ENCODE data around the gene TREML1.
A peak's percentile ranks its signal among the peaks of the same experiment; 100 is the strongest.
"Not testable (repeated sequence)": the region's sequence is repeated elsewhere in the genome, so short reads cannot be mapped to it uniquely, and the experiment has no call there.

The TREML1 gene, protein sequence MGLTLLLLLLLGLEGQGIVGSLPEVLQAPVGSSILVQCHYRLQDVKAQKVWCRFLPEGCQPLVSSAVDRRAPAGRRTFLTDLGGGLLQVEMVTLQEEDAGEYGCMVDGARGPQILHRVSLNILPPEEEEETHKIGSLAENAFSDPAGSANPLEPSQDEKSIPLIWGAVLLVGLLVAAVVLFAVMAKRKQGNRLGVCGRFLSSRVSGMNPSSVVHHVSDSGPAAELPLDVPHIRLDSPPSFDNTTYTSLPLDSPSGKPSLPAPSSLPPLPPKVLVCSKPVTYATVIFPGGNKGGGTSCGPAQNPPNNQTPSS

DNA sequence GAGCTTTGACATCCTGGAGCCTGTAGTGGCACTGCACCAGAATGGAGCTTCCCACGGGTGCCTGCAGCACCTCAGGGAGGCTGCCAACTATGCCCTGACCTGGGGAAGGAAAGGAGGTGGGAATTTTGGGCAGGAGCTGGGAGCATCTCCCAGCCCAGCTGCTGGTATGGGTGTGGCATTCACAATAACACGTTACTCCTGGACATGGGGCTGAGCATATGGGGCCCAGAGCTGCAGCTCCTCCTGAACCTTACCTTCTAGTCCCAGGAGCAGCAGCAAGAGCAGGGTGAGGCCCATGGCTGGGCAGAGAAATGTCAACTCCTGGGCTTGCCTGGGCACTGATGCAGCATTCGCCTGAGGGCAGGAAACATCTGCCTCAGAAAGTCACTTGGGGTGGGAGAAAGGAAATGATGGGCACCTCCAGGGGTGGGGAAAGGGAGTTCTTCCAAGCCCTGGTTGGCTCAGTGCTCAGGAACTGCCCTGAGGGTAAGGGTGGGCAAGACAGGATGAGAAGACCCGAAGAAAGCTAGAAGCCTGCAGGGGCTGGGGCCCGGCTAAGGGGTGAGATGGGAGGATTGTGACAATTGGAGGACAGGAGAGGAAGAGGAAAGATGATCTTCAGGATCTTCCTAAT is at the start of gene TREML1:
Gene TREML1, minus strand, starts transcription at position 356 of the 634 bp plus-strand sequence. Its CDS starts 59 bp downstream, at position 297.
- no peak for DNase-seq (ENCODE audit: low read depth)

DNA sequence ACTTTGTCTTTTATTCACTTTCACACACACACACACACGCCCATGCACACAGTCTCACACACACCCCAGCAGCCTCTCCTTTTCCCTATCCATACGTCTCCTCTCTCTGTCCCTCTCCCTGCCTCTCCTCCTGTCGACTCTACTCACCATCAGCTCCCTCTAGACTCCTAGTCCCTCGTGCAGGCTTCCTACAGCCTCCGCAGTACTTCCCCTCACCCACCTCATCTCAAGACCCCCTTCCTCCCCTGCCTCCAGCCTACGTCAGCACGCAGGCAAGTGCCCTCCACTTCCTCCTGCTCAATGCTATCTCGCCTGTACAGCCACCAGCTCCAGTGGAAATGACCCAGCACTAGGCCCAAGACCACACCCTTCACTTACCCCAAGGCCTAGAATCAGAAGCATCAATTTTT is 47.6 kb upstream of the TREML1 start:
- DNase-seq (ENCODE audit: low read depth), result no peak

DNA sequence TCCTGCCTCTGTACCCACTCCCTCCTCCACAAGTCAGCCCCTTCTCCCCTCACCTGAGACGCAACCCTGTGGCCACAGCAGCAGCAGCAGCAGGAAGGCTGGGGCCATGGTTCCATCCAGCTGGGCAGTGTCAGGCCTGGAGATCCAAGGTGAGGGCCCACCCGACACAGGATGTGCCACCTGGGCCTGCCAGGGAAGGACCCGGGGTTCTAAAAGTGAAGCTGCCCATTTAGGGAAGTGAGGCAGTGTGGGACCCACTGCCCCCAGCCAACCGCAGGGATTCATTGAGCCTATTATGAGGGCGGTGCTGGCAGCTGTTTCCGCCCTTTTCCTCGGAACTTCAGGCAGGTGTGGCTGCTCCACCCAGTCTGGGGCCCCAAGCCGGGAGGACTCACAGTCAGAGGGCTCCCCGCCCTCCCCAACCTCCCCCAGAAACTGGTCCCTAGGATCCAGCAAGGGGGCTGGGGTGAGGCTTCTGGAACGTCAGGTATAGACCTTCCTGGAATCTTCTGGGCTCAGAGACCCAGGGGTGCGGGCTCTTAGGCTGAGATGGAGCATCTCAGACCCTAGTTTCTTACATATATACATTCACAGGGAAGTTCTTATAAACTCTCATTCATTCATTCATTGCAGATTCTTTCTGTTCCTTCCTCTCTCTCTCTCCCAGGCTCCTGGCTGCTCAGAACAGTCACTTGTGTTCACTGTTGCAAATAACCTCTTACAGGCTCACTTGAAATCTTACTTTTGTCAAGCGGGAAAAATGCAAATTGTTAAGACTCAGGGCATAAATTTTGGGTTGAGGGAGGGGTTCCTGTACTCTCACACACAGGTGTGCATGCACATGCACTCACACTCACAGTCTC is 47.0 kb upstream of the TREML1 start, which contains the start of gene TREML2:
Gene TREML2, minus strand, starts transcription at position 249 of the 863 bp plus-strand sequence. Its CDS starts 141 bp downstream, at position 108.
- no peak for DNase-seq (ENCODE audit: low read depth)

DNA sequence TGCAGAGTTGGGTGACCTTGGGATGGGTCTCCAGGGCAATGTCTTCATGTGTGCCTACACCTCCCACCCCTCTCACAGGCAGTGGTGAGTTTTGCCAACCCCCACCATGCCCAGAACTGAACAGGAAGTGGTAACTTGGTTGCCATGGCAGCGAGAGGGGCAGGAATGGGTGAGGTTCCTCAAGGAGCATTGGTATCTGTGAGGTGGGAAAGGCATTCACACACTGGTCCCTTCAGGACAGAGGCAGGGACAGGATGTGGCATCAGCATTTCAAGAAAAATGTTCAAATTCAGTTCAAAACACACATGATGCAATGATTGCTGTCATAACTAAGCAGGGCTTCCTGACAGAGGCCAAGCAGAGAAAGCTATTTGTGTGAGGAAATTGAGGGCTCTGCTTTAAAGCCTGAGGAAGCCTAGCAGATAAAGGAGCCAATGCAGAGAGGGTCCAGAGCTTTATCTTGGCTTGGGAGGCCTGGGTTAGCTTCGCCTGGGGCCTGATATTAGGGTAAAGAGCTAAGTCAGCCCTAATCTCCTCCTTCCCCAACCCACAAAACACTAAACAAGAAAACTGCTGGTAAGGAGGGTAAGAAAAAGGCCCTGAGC is 46.3 kb upstream of the TREML1 start:
- peak; percentile 7 for DNase-seq (ENCODE audit: low read depth)

DNA sequence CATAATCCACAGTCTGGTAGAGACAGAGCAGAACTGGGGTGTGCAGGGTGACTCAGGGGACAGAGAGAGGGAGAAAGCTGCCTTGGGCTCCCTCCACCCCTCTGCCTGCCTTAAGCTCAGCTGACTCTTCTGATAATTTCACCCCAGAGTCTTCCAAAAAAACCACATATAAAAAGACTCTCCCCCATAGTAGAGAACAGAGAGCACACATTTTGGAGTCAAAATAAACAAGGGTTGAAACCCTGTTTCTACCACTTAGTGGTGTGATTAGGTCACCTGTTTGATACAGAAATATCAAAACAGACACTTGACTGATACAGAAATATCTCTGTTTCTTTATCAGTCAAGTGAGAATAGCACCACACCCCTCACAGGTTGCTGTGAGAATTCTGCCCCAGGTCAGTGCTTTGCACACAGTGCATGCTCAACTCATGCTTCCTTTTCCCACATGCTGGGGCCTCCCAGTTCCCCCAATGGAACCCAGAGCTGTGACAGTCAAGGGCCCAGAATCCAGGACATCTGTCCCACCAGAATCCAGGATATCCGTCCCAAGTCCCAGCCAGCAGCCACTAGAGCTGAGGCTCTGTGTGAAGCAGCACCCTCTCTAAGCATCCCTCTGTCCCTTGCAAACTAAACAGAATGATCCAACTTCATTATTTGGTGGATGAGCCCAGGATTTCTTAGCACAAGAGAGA is 45.6 kb upstream of the TREML1 start:
- DNase-seq (ENCODE audit: low read depth), result no peak

DNA sequence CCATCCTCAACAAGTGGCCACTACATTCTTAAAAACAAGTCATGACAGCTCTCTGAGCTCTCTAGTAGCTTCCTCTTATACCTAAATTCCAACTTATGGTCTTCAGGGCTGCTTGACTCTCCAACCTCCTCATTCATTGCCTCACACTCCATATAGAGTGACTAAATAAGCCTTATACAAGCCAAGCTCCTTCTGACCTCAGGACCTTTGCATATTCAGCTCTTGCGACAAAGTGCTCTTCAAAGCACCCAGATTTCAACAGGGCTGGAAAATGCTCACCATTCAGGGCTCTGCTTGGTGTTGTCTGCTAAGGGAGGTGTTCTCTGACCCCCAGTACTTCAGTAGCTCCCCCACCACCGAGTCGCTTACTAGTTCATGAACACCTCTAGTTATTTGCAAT is 43.1 kb upstream of the TREML1 start:
- no peak for DNase-seq (ENCODE audit: low read depth)

DNA sequence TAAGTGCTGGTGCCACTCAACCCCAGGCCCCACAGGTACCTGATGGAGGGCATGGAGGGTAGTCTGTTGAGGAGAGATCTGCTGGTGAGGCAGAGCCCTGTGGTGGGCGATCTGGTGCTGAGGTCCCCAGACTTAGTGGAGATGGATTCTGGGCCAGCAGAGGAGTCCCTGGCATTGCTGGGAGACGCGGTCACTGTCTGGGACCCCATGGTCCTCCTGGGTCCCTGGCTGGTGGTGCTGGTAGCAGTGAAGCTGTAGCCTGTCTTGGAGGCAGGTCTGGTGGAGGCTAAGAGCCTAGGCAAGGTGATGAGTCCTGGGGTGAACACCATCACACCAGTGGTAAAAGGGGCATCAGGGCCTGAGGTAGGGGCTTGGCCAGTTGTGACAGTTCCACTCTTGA is 40.2 kb upstream of the TREML1 start:
- DNase-seq (ENCODE audit: low read depth), result no peak

DNA sequence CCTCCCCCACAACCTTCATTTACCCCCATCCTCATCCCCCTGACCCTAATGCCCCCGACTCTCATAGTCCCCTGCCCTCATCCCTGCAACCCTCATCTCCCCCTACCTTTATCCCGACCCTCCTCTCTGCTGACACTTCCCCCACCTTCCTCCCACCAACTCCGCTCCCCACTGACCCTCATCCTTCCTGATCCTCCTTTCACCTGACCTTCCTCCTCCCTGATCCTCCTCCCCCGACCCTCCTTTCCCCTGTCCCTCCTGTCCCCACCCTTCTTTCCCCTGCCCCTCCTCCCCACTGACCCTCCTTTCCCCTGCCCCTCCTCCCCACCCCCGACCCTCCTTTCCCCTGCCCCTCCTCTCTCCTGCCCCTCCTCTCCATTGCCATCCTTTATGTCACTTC is 39.7 kb upstream of the TREML1 start:
- DNase-seq (ENCODE audit: low read depth), result no peak

DNA sequence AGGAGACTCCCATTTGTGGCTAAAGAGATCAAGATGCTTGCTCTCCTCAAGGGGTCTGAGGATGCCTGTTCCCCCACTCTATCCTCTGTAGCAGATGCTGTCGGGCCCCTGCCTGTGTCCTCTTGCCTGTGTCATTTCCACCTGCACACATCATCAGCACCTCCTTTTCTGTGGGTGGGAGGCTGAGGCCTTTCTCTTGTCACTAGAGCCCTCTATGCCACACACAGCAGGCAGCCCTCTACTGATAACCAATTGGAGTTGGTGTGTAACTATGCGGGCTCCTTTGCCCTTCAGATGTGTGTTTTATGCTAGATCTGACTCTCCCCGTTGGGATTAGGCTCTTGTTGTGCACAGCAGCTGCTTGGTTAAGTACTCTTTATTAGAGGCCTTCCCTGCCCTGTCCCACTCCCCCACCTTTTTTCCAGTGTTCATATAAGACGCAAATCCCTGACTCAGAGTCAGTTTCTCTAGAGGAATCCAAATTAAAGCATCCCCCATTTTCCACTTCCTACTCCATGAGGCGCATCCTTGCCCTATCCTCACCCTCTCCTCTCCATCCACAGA is 39.1 kb upstream of the TREML1 start:
- no peak for DNase-seq (ENCODE audit: low read depth)

DNA sequence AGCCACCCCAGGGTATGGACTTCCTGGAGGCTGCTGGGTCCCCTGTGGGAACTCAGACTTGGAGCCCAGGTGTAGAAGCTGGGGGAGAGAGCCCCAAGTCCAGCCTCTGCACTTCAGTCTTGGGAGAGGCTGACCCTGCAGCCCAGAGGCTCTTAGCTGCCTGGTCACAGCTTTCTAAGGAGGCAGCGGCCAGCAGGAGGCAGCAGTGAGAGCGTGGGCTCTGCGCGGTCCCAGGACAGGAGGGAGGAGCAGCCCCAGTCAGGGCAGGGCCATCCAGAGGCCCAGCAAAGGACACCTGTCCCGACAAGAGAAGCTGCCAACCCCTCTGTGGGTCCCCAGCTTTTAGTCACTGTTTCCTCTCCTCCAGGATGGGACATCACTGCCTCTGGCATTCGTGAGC is 37.4 kb upstream of the TREML1 start:
- peak; percentile 36 for DNase-seq (ENCODE audit: low read depth)

DNA sequence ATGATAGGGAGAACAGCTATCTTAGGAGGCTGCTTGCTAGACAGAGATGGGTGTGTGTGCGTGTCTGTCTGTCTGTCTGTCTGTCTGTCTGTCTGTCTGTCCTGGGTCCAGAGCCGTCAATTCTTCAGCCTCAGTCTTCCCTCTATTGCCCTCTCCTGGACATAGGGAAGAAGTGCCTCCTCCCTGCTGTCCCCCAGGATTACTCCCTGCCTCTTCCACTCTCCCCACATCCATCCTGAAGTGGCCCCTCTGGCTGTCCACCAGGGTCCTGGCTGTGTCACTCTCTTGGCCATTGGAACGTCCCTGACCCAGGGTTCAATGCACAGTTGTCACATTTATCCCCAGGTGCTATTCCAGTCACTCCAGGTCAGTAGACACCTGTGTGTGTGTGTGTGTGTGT is 36.6 kb upstream of the TREML1 start:
- DNase-seq (ENCODE audit: low read depth), result no peak

DNA sequence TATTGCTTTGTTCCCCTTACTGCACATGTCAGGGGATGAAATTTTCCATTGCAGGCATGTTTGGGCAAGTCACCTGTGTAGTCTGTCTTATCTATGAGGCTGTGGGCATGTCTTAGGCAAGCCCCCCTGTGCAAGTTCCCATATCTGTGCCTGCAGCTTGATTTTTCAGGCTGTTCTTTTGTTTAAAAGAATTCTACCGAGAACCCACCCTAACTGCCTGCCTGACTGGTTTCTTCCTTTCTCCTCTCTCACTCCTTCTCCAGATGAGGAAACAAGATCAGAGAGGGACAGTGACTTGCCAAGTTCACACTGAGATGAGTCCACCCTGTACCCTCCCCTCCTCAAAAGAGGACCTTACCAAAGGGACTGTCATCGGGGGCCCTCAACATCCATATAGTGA is 35.8 kb upstream of the TREML1 start:
- DNase-seq (ENCODE audit: low read depth), result no peak

DNA sequence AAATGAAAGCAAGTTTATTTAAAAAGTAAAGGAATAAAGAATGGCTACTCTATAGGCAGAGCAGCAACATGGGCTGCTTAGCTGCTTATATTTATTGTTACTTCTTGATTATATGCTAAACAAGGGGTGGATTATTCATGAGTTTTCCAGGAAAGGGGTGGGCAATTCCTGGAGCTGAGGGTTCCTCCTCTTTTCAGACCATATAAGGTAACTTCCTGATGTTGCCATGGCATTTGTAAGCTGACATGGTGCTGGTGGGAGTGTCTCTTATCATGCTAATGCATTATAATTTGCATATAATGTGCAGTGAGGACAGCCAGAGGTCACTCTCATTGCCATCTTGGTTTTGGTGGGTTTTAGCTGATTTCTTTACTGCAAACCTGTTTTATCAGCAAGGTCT is 34.9 kb upstream of the TREML1 start:
- not testable (repeated sequence) for DNase-seq (ENCODE audit: low read depth)

DNA sequence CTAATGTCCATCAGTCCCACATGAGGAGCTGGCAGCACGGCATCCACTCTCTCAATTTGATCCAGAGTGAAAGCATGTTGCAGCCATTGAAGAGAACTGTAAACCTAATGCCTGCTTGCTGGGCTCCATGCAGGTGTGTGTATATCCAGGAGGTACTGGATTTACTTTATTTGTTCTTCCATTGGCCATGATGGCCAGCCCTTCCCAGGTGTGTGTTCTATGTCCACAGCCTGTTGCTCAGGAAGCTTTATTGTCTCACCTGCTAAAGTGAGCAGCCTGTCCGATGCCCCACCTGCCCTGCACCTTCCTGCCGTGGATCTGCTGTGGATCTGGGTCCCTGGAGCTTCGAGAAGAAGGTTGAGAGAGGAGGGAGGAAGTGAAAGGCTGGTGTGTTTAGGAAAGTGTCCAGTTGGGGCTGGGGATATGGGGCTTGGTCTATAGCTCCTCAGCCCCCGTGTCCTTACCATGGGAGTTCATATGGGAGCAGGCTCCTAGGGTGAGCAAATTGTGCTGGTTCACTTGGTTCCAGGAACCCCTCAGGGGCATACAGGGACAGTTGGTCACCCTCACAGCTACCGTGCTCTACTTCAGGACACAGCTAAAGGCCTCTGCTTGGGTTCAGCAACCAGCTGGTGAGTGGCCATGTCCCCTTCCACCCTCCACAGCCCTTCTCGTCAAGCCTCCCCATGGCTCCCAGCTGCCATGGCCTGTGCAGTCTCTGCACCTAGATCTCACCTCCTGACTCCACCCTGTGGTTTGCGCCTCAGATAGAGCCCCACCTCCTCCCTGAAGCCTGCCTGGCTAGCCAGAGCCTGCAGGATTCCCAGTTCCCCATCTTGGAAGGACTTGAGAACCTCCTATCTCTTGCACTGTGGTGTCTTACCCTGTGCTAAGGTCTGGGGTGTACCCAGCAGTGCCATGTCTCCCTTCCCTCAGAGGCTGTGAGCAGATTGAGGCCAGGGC is 34.1 kb upstream of the TREML1 start:
- DNase-seq (ENCODE audit: low read depth), result no peak

DNA sequence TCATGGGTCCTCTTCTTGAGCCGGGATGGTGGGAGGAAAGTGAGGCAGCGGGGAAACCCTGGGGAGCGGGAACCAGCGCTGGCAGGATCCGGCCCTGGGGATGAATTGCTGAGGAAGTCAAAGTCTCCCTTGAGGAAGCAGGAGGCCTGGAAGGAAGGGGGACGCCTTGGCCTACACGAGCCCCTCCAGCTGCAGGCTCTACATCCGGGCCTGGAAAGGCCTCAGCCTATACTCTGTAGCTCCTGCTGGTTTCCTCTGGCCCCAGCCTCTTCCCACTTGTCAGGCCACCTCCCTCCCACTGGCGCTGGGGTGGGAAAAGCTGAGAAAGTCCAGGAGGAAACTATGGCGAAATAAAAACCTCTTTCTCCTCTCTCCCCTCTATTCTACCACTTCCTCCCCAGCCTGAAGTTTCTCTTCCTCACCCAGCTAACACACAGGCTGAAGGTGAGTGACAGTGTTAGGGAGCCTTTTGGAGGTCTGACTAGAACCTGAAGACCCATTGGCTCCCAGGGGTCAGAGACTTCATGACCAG is 31.9 kb upstream of the TREML1 start:
- no peak for DNase-seq (ENCODE audit: low read depth)

DNA sequence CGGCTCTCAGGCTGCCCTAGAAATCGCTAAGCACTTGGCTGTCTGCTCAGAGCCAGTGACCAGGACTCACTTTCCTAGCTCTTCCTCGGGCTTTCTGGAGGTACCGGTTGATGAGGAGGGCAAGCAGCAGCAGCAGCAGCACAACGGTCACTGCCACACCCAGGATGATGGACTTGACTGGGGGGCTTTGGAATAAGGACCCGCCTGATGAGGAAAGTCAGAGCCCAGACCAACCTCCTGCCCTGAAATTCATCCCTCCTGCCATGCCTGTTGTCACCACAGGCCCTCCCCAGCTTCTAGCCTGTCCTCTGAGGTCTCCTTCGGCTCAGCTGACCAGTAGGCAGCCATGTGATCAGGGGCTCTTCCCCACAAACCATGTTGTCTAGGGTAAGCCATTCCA is 30.6 kb upstream of the TREML1 start:
- DNase-seq (ENCODE audit: low read depth), result no peak

DNA sequence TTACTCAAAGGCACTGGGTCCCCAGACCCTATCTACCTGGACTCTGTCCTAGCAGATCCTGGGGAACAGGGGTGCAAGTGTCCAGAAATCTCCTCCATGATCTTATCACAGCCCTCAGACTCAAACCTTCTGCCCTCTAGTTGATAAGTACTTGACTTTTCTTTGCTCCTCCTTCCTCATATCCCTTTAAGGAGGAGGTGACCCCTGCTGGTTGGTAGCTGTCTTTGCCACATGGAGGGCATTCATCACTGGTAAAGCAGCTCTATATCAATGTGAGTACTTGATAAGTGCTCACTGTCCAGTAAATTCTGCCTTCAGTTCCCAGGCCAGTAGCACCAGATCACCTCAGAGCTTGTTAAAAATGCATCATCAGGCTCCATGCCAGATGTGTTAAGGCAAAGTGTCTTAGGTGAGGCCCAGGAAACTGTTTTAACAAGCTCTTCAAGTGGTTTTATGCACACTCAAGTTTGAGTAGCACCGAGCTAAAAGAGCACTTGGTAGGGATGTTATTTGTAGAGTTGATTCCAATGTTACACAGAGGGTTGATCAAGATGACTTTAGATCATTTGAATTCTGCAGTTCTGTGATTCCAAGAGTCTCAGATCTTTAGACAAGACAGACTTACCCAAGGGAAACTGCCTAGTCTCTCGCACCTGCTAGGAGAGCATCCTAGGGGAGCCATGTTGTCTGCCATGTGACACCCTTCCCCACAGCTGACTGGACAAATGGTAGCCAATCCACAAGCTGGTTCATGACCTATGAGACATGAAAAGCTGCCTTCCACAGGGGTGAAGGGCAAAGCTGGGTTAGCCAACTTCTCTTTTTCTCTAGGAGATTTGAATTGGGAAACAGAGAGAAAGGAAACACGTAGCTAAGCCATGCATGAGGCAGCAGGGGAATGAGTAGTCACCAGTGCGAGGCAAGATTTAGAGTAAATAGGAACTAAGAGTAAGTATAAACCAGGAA is 28.2 kb upstream of the TREML1 start:
- peak; percentile 71 for DNase-seq (ENCODE audit: low read depth)

DNA sequence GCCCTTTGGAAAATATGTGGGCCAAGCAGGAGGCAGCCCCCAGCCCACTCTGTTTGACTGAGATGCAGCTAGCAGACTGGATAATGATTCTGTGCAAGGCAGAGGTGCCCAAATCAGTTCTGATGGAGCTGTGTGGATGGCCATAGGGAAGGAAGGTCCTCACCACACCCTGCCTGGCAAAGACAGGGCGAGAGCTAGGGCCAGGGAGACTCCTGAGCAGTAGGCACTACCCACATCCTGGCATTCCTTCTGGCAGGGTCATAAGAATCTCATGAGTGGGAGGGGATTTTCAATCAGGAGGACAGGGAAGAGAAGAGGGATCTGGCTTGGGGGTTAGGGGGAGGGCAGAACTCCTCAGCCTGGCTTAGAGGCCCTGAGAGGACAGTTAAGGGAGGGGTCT is 27.4 kb upstream of the TREML1 start:
- no peak for DNase-seq (ENCODE audit: low read depth)

DNA sequence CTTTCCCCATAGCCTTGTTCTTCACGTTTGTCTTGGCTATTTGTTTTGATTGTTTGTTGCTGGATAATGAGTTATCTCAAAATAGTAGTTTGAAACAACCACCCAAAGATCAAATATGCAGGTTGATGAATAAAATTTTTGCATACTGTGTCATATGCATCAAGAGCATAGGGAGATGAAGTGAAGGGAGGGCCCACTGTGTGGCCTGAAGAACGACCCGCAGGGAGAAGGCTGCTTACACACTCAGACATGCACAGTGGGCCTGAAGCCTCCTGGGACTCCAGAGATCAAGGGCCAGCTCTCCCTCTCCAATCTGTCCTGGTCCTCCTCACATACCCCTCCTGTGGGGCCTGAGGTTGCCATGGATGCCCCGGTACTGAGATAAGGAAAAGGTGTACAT is 25.0 kb upstream of the TREML1 start:
- no peak for DNase-seq (ENCODE audit: low read depth)
